HG02870 (cell line): ENCODE results near the gene EPB41.
"Not testable (repeated sequence)": the region's sequence is repeated elsewhere in the genome, so short reads cannot be mapped to it uniquely, and the experiment has no call there.

Experiments used
- ATAC-seq: cut with Tn5 transposase; IDR thresholded peaks from one replicate; pipeline ENCODE4 v1.9.1; 2021; ENCODE audit warnings: mild to moderate bottlenecking, moderate library complexity; ENCODE audit not compliant: unreplicated experiment

EPB41 gene

DNA sequence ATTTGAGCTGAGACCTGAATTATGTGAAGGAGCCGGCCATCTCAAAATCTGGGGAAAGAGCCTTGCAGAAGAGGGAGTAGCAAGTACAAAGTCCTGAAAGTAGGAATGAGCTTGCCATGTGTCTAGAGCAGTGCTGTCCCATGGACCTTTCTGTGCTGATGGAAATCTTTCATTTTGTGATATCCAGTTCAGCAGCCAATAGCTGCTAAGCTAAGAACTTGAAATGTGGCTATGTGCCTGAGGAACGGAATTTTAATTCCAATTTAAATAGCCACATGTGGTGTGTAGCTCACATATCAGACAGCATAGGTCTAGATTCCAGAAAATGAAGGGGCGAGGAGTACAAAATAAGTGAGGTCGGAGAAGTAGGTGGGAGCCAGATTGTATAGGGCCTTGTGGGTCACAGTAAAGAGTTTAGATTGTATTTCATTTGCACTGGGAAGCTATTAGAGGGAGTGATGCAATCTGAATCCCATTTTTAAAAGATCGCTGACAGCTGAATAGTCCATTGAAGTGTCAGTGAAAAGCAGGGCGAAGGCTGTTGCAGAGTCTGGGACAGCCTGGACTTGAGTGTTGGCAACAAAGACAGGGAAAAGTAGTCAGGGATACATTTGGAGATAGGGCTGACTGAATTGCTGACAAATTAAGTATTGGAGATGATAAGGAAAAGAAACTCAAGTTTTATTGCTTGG, 129.1 kb downstream of the EPB41 start:
- no peak for ATAC-seq

GRCh38 chr1:29044010-29044409, 129.6 kb downstream of the EPB41 start:
- no peak for ATAC-seq

GRCh38 chr1:29045663-29046062, 131.3 kb downstream of the EPB41 start:
- not testable (repeated sequence) for ATAC-seq

- ATAC-seq = no peak
Observed at GRCh38 chr1:29047142-29047541, 132.8 kb downstream of the EPB41 start.

DNA sequence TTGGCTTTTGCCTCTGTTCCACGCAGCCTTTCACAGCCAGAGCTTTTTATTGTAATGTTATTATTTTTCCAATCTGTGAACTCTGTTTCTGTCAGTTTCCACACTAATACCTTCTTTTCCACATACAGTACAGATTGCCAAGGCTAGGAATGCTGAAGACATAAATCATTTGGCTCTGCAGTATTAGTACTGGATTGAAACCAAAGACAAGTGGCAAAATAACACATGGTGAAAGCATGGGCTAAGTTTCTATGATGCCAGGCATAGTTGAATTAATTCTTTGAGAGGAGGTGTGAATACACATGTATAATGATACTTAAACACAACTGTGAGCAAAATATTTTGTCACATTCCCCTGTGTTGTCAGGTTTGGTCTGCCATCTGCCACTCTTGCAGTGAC, 135.8 kb downstream of the EPB41 start:
- ATAC-seq = no peak

DNA sequence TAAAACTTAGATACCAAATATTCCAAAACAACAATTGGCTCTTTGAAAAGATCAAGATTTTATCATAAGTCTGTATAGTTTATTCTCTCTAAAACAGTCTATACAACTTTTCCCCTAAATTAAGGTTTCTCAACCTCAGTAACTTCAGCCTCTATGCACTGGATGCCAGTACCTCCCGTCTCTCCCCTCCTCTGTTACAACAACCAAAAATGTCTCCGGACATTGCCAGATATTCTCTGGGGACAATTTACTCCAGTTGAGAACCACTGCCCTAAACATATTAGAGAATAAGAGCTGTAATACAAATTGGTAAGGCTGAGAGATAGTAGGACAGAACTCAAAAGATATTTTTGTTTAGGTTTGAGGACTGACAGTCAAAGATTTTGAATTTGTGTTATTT, 137.7 kb downstream of the EPB41 start:
- no peak for ATAC-seq

GRCh38 chr1:29052941-29053340, 138.6 kb downstream of the EPB41 start:
- no peak for ATAC-seq

GRCh38 chr1:29055160-29055559, 140.8 kb downstream of the EPB41 start:
- no peak for ATAC-seq

- no peak for ATAC-seq
Observed at GRCh38 chr1:29056256-29056655, 141.9 kb downstream of the EPB41 start.

GRCh38 chr1:29057700-29058099, 143.3 kb downstream of the EPB41 start:
- ATAC-seq = no peak

DNA sequence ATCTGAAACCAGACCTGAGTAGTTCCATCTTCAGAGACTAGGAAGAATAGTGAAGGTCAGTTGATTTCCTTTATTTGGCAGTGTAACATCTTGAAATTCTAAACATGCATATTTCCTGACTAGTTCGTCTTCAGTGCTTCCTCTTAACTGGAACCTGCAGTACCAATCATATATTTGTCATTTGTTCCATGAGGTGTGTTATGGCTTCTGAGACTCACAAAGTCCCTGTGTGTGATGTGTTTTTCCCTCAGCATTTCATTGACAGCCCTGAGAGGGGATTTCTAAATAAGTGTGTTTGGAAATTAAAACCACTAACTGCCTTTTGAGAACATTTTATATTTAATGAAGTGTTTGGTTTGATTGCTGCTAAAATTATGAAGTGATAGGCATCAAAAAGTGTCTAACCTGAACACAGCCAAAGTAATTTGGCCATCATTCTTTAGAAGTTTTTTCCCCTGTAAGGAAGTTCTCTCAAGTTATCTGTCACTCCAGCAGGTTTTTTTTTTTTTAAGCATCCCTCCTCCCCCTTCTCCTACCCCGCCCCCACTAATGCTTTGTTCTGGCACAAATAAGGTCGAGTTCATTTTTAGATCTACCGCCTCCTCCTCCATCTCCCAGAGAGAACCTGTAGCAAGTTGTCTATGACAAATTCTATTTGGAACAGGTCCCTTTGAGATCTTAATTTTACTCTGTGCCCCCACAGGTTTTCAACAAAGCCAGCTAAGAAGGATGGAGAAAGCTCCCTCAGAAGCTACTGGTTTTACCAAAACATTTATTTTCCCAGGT, 148.0 kb downstream of the EPB41 start:
- no peak for ATAC-seq

- no peak for ATAC-seq
Observed at GRCh38 chr1:29064064-29064463, 149.7 kb downstream of the EPB41 start.

DNA sequence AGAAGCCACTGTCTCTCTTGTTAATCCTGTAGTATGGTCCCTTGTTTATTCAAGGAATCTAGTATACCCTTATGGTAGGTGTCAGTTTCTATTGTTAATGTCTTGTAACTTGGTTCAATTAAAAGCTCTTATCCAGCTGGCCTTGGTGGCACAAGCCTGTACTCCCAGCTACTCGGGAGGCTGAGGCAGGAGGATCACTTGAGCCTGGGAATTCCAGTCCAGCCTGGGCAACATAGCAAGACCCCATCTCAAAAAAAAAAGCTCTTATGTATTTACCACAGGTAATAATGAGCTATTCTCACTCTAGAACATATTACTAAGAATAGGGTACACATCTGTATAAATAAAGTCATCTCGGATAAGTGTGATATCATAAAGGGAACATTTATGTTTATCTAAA, 162.8 kb downstream of the EPB41 start:
- ATAC-seq = no peak

DNA sequence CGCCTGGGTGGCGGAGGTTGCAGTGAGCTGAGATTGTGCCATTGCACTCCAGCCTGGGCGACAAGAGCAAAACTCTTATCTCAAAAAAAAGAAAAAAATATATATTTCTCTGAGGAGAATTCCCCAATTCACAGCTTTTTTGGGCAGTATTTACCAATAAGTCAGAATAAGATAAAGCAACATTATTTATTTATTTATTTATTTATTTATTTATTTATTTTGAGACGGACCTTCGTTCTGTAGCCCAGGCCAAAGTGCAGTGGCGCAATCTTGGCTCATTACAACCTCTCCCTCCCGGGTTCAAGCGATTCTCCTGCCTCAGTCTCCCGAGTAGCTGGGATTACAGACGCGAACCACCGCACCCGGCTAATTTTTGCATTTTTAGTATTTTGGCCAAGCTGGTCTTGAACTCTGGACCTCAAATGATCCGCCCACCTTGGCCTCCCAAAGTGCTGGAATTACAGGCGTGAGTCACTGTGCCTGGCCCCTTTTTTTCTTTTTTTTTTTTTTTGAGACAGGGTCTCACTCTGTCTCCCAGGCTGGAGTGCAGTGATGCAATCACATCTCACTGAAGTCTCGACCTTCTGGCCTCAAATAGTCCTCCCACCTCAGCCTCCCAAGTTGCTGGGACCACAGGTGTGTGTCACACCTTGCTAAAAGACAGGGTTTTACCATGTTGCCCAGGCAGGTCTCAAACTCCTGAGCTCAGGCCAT, 165.7 kb downstream of the EPB41 start:
- not testable (repeated sequence) for ATAC-seq

DNA sequence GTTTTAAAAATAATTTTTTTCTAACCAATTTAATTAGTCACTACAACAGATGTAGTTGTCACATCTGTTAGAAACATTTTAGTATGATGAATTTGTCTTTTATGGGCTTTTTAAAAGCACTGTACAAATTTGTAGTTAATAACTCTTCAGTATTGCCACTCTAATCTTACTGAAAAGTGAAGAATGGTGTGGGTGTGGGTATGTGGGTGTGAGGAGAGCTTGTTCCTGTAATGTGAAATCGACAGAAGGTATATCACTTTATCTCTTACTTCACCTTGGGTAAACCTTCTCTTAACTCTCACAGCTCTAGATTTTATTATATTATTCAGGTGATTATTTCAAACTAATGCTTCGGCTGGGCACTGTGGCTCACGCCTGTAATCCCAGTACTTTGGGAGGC, 166.8 kb downstream of the EPB41 start:
- no peak for ATAC-seq

- no peak for ATAC-seq
Observed at GRCh38 chr1:29082519-29082918, 168.2 kb downstream of the EPB41 start.

DNA sequence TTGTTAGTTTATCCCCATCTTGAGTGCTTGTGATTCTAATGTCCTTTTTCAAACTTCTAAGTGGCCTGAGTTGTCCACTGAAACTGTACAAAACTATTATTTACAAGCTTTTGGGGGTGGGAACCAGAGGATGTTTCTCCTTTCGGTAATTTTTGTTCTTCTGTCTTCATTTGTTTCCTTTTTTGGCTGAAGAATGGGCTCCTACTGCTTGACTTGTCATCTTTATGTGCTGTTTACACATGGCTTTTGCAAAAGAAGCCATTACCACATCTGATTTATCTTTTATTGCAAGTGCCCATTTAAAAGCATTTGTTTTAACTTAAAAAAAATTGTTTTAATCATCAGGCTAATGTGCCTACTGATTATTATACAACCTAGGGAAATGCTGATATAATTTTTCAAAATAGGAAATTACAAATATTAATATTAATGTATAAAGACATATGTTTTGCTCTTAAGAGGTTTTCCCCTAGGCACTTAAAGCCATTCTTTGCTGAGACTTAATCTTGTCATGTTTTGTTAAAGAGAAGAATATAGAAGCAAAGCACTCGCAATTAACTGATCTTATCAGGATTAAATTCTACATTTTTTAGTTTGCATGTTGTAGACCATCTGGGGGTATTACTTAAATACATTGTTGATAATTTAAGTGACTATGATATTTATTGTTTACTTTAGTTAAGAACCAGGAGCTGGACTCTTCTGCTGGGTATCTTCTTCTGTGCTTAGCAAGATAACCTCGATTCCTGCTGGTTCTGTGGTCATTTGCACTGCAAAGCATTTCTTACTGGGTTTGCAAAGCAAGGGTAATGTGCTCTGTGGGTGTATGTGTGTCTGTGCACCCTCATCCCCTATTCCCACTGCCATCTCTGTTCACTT, 169.2 kb downstream of the EPB41 start:
- no peak for ATAC-seq

GRCh38 chr1:29084196-29084521, 169.8 kb downstream of the EPB41 start:
- no peak for ATAC-seq

GRCh38 chr1:29090937-29091618, 176.7 kb downstream of the EPB41 start:
- ATAC-seq = no peak

DNA sequence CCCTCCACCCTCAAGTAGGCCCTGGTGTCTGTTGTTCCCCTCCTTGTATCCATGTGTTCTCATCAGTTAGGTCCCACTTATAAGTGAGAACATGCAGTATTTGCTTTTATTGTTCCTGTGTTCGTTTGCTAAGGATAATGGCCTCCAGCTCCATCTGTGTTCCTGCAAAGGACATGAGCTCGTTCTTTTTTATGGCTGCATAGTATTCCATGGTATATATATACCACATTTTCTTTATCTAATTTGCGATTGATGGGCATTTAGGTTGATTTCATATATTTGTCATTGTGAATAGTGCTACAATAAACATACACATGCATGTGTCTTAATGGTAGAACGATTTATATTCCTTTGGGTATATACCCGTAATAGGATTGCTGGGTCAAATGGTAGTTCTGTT, 178.3 kb downstream of the EPB41 start:
- ATAC-seq = not testable (repeated sequence)
